T-helper 22 cell (primary cell): ENCODE results near the gene TNFSF12.

ENCODE experiments used
- DNase-seq: peaks from one replicate; pipeline ENCODE4 v3.0.0-alpha.2; 2020; ENCODE audit warnings: low read depth

The TNFSF12 gene

DNA sequence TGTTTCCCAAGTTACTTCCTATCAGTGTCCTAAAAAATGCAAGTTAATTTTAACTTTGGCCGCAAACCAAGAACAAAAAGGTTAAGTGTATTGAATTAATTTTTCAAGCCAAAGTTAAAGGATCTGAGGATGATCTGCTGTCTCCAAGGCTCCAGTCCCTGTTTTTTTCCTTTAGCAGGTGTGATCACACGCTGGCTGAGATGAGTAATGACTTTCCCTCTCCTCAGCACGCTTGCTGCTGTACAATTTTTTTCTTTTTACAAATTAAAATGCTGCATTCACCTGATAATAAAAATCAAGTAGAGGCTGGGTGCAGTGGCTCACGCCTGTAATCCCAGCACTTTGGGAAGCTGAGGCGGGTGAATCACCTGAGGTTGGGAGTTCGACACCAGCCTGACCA, 3.9 kb upstream of the TNFSF12 start:
- DNase-seq = no peak

GRCh38 chr17:7549401-7550055, 670 bp downstream of the TNFSF12 start:
- DNase-seq = no peak

GRCh38 chr17:7550344-7550743, 1.5 kb downstream of the TNFSF12 start:
- DNase-seq = no peak

- DNase-seq = no peak
Measured at GRCh38 chr17:7551396-7551795, 2.5 kb downstream of the TNFSF12 start.

DNA sequence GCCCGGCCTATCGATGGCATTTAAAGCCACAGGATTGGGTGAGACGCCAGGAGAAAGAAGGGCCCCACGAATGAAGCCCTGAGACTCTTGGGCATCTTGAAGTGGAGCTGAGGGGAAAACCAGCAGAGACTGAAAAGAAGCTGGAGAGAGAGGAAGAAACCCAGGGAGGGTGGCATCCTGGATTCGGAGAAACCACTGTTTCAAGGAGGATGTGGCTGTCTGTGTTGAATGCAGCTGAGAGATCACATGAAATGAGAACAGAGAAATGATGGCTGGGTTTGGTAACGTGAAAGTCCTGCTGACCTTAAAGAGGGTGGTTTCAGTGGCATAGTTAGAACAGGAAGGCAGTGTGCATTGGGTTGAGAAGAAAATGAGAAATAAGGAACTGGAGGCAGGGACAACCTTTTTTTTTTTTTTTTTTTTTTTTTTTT, 3.8 kb downstream of the TNFSF12 start:
- peak; percentile 27 for DNase-seq

- no peak for DNase-seq
Measured at GRCh38 chr17:7553356-7553755, 4.5 kb downstream of the TNFSF12 start.

GRCh38 chr17:7555320-7555948, 6.6 kb downstream of the TNFSF12 start:
- no peak for DNase-seq

DNA sequence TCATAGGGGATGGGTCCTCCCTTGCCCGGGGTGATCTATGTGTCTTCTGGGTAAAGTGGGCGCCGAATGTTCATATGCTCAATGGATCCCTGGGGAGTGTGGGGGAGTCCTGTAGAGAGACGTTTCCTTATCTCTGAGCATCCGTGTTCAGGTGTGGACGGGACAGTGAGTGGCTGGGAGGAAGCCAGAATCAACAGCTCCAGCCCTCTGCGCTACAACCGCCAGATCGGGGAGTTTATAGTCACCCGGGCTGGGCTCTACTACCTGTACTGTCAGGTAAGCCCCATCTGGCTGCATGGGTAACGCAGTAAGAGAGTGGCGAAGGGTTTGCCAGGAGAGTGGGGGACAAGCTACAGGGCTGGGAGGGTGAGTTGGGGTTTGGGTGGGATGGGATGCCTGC, 7.8 kb downstream of the TNFSF12 start:
- DNase-seq = no peak

- DNase-seq = no peak
Measured at GRCh38 chr17:7557147-7557764, 8.4 kb downstream of the TNFSF12 start.

DNA sequence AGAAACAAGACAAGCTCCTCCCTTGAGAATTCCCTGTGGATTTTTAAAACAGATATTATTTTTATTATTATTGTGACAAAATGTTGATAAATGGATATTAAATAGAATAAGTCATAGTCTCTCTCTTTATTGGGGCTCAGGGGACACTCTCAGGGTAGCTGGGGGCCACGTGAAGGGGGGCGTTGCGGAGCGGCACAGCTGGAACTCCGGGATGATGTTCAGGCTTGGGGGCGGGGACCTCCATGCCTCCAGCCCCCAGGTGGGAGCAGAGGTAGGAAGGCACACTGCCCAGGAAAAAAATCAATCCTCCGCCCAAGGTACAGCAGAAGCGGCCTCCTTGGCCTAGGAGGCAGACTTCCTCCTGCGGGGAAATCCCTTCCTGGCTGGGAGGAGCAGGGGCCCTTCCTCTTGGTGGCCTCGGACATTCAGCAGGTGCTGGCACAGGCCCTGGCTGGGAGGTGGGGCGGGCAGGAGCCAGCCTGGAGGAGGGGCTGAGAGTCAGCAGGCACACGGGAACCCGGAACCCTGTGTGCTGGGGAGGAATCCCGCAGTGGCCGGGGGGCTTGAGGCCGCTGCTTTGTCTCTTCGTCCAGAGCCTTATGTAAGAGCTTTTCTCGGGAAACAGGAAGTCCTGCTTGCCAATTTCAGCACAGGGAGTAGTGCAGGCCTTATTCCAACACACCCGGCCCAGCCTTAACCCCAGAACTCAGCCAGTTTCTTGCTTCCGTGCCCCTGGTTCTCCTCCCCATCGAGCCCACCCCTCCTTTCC, 9.1 kb downstream of the TNFSF12 start:
- no peak for DNase-seq

GRCh38 chr17:7558544-7559319, 9.9 kb downstream of the TNFSF12 start, which contains the start of gene TNFSF13:
Gene TNFSF13, plus strand, starts transcription at chr17:7558750. Its CDS starts 290 bp downstream, at chr17:7559040.
- DNase-seq = no peak

GRCh38 chr17:7559320-7560171, 10.7 kb downstream of the TNFSF12 start:
- DNase-seq = no peak

GRCh38 chr17:7560172-7561027, 11.5 kb downstream of the TNFSF12 start:
- no peak for DNase-seq

DNA sequence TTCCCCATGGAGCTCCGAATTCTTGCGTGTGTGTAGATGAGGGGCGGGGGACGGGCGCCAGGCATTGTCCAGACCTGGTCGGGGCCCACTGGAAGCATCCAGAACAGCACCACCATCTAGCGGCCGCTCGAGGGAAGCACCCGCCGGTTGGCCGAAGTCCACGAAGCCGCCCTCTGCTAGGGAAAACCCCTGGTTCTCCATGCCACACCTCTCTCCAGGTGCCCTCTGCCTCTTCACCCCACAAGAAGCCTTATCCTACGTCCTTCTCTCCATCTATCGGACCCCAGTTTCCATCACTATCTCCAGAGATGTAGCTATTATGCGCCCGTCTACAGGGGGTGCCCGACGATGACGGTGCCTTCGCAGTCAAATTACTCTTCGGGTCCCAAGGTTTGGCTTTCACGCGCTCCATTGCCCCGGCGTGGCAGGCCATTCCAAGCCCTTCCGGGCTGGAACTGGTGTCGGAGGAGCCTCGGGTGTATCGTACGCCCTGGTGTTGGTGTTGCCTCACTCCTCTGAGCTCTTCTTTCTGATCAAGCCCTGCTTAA, 12.2 kb downstream of the TNFSF12 start:
- peak; percentile 64 for DNase-seq

DNA sequence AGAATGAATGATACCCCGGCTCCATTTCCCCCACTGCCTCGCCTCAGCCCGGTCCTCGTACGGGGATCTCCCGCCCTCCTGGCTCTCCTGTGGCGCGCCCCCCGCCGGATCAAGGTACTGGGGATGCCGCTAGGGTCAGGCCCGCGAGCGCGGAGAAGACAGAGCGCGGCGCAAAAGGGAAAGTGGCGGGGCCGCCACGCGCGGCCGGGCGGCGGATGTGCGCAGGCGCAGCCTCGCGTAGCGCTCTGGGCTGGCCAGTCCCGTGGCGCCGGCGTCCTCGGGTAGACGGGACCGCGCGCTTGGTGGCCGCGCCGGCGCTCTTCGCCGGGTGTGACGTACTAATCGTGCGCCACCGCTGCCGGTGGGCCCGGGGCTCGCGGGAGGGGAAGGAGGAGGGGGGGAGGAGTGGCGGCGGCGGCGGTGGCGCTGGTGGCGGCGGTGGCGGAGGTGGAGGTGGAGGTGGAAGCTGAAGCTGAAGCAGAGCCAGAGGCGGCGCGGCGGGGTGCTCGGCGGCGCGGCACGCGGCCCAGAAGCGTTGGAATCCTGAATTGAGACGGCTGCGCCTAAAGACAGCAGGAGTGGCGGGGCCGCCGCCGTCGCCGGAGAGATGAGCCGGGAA, 12.8 kb downstream of the TNFSF12 start, which contains the start of gene SENP3:
Gene SENP3 (plus strand): TSS at position 331 of the 619 bp plus-strand sequence. CDS start 1,158 bp downstream, outside the sequence.
- DNase-seq = peak; percentile 90

DNA sequence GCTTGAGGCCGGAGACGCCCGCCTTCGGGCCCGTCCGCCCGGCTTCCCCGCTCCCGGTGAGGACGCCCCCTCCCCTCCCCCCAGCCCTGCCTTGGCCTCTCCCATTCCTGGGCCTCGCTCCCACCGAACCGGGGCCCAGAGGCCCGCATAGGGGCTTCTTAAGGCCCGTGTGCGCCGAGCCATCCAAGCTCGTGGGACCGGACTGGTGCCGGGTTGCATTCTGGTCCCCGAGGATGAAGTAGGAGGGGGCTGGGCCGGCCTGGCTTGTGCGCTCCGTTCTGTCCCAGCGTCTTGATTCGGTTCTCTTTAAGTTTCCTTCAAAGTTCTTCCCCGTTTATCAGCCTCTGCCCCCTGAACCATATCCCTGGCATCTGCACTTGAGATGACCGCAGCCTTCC, 13.3 kb downstream of the TNFSF12 start:
- DNase-seq = no peak

- DNase-seq = no peak
Measured at GRCh38 chr17:7563115-7563869, 14.4 kb downstream of the TNFSF12 start.

DNA sequence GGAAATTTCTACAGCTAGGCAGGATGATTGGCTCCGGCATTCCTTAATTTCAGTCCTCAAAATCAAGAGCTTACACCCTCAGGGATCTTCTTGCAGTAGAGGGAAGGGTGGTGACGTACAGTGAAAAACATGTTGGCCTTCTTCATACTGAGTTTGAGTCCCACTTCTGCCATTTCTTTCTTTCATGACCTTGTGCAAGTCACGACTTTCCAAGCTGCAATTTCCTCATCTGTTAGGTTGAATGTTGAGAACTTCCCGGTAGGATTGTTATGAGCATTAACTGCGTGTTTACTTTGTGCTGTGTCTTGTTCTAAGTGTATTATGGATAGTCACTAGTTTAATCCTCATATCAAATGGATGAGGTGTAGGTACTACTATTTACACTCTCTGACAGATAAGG, 20.7 kb downstream of the TNFSF12 start:
- no peak for DNase-seq
